ENCODE measurements around the gene PIP4K2B. TPM values are rescaled to one million over a fixed set of nuclear protein-coding genes. Genes with fewer than 3 reads are reported as not detected.

Gene PIP4K2B
- polyA plus RNA-seq, 1 donor from 2014 or later: 164 TPM

GRCh38 chr17:38746004-38746848 lies 53.1 kb downstream of the PIP4K2B start:
- Histone ChIP-seq H3K9me3 (ENCODE audit: low read length) (no peaks in the 10 kb centered on the region), H4K20me1 (ENCODE audit: insufficient read depth) (peaks cover 10% of the 10 kb centered on the region), H3K9ac (ENCODE audit: low read length) (peak overlapping the region; percentile 100), H3K27ac (ENCODE audit: low read length) (peak overlapping the region; percentile 94), H2AFZ (ENCODE audit: low read depth, low read length) (no peak overlapping the region), H3K36me3 (ENCODE audit: insufficient read depth, low read length) (no peaks in the 10 kb centered on the region), H3F3A (ENCODE audit: insufficient read depth, low read length, poor library complexity, severe bottlenecking) (no peaks in the 10 kb centered on the region), H3K27me3 (ENCODE audit: insufficient read depth, low read depth, low read length) (no peaks in the 10 kb centered on the region), H3K9me2 (ENCODE audit: insufficient read depth, low read length) (no peaks in the 10 kb centered on the region), H3K4me3 (ENCODE audit: low read length) (peak overlapping the region; percentile 94), H3K79me2 (replicated peaks; ENCODE audit: insufficient read depth, low read length) (peaks cover 74% of the 10 kb centered on the region), H3K4me2 (ENCODE audit: low read length) (peak overlapping the region; percentile 79)
- no peak for TF ChIP-seq CTCF (IDR thresholded peaks at IDR 0.05; ENCODE audit: poor library complexity, severe bottlenecking)
- TF ChIP-seq MXI1 (conservative IDR thresholded peaks at IDR 0.05; ENCODE audit: poor library complexity, severe bottlenecking): no peak
- no peak for TF ChIP-seq EZH2 (IDR thresholded peaks at IDR 0.05; ENCODE audit: borderline replicate concordance, insufficient read depth, low read length, poor library complexity, severe bottlenecking)
- TF ChIP-seq TAF1 (IDR thresholded peaks at IDR 0.05; ENCODE audit: low read depth): peak; percentile 28
- TF ChIP-seq REST (IDR thresholded peaks at IDR 0.05; ENCODE audit: borderline replicate concordance): peak; percentile 45
- TF ChIP-seq EP300 (conservative IDR thresholded peaks at IDR 0.05; ENCODE audit: poor library complexity, severe bottlenecking): no peak
- no peak for TF ChIP-seq POLR2AphosphoS5 (IDR thresholded peaks at IDR 0.05)
- TF ChIP-seq RAD21 (conservative IDR thresholded peaks at IDR 0.05): no peak
- TF ChIP-seq SMC3 (conservative IDR thresholded peaks at IDR 0.05; ENCODE audit: poor library complexity): no peak

GRCh38 chr17:38745545-38745944 lies 53.8 kb downstream of the PIP4K2B start:
- Histone ChIP-seq H3K9me2 (ENCODE audit: insufficient read depth, low read length) (no peaks in the 10 kb centered on the region), H3K27ac (ENCODE audit: low read length) (peak overlapping the region; percentile 94), H2AFZ (ENCODE audit: low read depth, low read length) (no peak overlapping the region), H3K9ac (ENCODE audit: low read length) (peak overlapping the region; percentile 100), H3F3A (ENCODE audit: insufficient read depth, low read length, poor library complexity, severe bottlenecking) (no peaks in the 10 kb centered on the region), H3K4me3 (ENCODE audit: low read length) (peak overlapping the region; percentile 94), H3K36me3 (ENCODE audit: insufficient read depth, low read length) (no peaks in the 10 kb centered on the region), H3K9me3 (ENCODE audit: low read length) (no peaks in the 10 kb centered on the region), H4K20me1 (ENCODE audit: insufficient read depth) (peaks cover 13% of the 10 kb centered on the region), H3K4me2 (ENCODE audit: low read length) (peak overlapping the region; percentile 79), H3K79me2 (replicated peaks; ENCODE audit: insufficient read depth, low read length) (peaks cover 81% of the 10 kb centered on the region), H3K27me3 (ENCODE audit: insufficient read depth, low read depth, low read length) (no peaks in the 10 kb centered on the region)
- TF ChIP-seq TAF1 (IDR thresholded peaks at IDR 0.05; ENCODE audit: low read depth): no peak
- TF ChIP-seq REST (IDR thresholded peaks at IDR 0.05; ENCODE audit: borderline replicate concordance): no peak

Measured in neural cell (in vitro differentiated cells).